ENCODE results near the gene CDC42SE2. TPM values are rescaled to one million over a fixed set of nuclear protein-coding genes. Genes with fewer than 3 reads are reported as not detected.

Gene CDC42SE2
- polyA plus RNA-seq, 4 donors: 36.0 to 60.3 (median 55.0) TPM

GRCh38 chr5:131381777-131382176, 117.9 kb downstream of the CDC42SE2 start:
- Histone ChIP-seq H3K4me3 (ENCODE audit: low read depth in 1 of 3, low read length in 3 of 3) (no peak overlapping the region), H3K27ac (ENCODE audit: low read depth in 1 of 3, low read length in 2 of 3) (peak overlapping the region in 1 of 3 donors; percentile 66), H3K4me1 (ENCODE audit: control insufficient read depth in 3 of 3, insufficient read depth in 2 of 3, low read depth in 1 of 3, low read length in 2 of 3) (peaks cover 0 to 14% (median 6%) of the 10 kb centered on the region in 3 donors), H3K27me3 (ENCODE audit: control insufficient read depth in 3 of 3, insufficient read depth in 3 of 3, low read length in 3 of 3) (no peaks in the 10 kb centered on the region), H3K9me3 (ENCODE audit: control insufficient read depth in 2 of 2, insufficient read depth in 1 of 2, low read depth in 1 of 2, low read length in 1 of 2) (no peaks in the 10 kb centered on the region), H3K36me3 (ENCODE audit: control insufficient read depth in 3 of 3, insufficient read depth in 2 of 3, low read depth in 1 of 3, low read length in 3 of 3) (peaks cover 0 to 5% (median 2%) of the 10 kb centered on the region in 3 donors)
- 29 to 52% (median 43%) methylated on average over 2 of the region's 2 CpGs for WGBS, 3 donors
- FAIRE-seq: no peak
- no peak for DNase-seq

- no peak overlapping the region for H3K4me3 ChIP-seq (ENCODE audit: low read depth in 1 of 3, low read length in 3 of 3)
- no peak for FAIRE-seq
- H3K27me3 ChIP-seq (ENCODE audit: control insufficient read depth in 3 of 3, insufficient read depth in 3 of 3, low read length in 3 of 3): no peaks in the 10 kb centered on the region
- 44 to 52% (median 47%) methylated on average over 3 of the region's 3 CpGs for WGBS, 3 donors
- peaks cover 0 to 14% (median 6%) of the 10 kb centered on the region in 3 donors for H3K4me1 ChIP-seq (ENCODE audit: control insufficient read depth in 3 of 3, insufficient read depth in 2 of 3, low read depth in 1 of 3, low read length in 2 of 3)
- peak overlapping the region in 2 of 3 donors; percentile 46 to 66 for H3K27ac ChIP-seq (ENCODE audit: low read depth in 1 of 3, low read length in 2 of 3)
- peaks cover 0 to 6% (median 5%) of the 10 kb centered on the region in 3 donors for H3K36me3 ChIP-seq (ENCODE audit: control insufficient read depth in 3 of 3, insufficient read depth in 2 of 3, low read depth in 1 of 3, low read length in 3 of 3)
- no peaks in the 10 kb centered on the region for H3K9me3 ChIP-seq (ENCODE audit: control insufficient read depth in 2 of 2, insufficient read depth in 1 of 2, low read depth in 1 of 2, low read length in 1 of 2)
- DNase-seq: peak; percentile 62 to 76
These were observed 118.8 kb downstream of the CDC42SE2 start for GRCh38 chr5:131382407-131383395.

- DNase-seq (no peak), FAIRE-seq (no peak)
- WGBS, 3 donors: 52 to 67% (median 57%) methylated on average over 6 of the region's 6 CpGs
- peaks cover 0 to 10% (median 5%) of the 10 kb centered on the region in 3 donors for H3K36me3 ChIP-seq (ENCODE audit: control insufficient read depth in 3 of 3, insufficient read depth in 2 of 3, low read depth in 1 of 3, low read length in 3 of 3)
- no peak overlapping the region for H3K27ac ChIP-seq (ENCODE audit: low read depth in 1 of 3, low read length in 2 of 3)
- H3K9me3 ChIP-seq (ENCODE audit: control insufficient read depth in 2 of 2, insufficient read depth in 1 of 2, low read depth in 1 of 2, low read length in 1 of 2): no peaks in the 10 kb centered on the region
- no peak overlapping the region for H3K4me3 ChIP-seq (ENCODE audit: low read depth in 1 of 3, low read length in 3 of 3)
- no peaks in the 10 kb centered on the region for H3K27me3 ChIP-seq (ENCODE audit: control insufficient read depth in 3 of 3, insufficient read depth in 3 of 3, low read length in 3 of 3)
- H3K4me1 ChIP-seq (ENCODE audit: control insufficient read depth in 3 of 3, insufficient read depth in 2 of 3, low read depth in 1 of 3, low read length in 2 of 3): peaks cover 0 to 6% (median 4%) of the 10 kb centered on the region in 3 donors
These were observed 120.3 kb downstream of the CDC42SE2 start for GRCh38 chr5:131384173-131384572.

GRCh38 chr5:131384616-131385214, 120.9 kb downstream of the CDC42SE2 start:
- DNase-seq (no peak), FAIRE-seq (no peak)
- Histone ChIP-seq H3K36me3 (ENCODE audit: control insufficient read depth in 3 of 3, insufficient read depth in 2 of 3, low read depth in 1 of 3, low read length in 3 of 3) (peaks cover 0 to 10% (median 7%) of the 10 kb centered on the region in 3 donors), H3K9me3 (ENCODE audit: control insufficient read depth in 2 of 2, insufficient read depth in 1 of 2, low read depth in 1 of 2, low read length in 1 of 2) (no peaks in the 10 kb centered on the region), H3K27ac (ENCODE audit: low read depth in 1 of 3, low read length in 2 of 3) (no peak overlapping the region), H3K4me3 (ENCODE audit: low read depth in 1 of 3, low read length in 3 of 3) (no peak overlapping the region), H3K27me3 (ENCODE audit: control insufficient read depth in 3 of 3, insufficient read depth in 3 of 3, low read length in 3 of 3) (no peaks in the 10 kb centered on the region), H3K4me1 (ENCODE audit: control insufficient read depth in 3 of 3, insufficient read depth in 2 of 3, low read depth in 1 of 3, low read length in 2 of 3) (peaks cover 0 to 5% (median 0%) of the 10 kb centered on the region in 3 donors)
- 95 to 98% (median 95%) methylated on average over 3 of the region's 3 CpGs for WGBS, 3 donors

DNA sequence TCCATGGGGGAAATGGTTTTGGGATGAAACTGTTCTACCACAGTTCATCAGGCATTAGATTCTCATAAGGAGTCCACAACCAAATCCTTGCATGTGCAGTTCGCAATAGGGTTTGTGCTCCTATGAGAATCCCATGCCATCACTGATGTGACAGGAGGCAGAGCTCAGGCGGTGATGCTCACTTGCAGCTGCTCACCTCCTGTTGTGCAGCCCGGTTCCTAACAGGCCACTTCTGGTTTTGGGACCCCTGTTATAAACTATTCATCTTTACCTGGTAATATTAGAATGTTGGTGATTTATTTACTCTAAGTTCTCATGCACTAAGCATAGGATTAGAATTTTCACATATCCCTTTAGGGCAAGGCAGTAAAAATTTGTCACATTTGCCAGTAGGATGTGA, 122.3 kb downstream of the CDC42SE2 start:
- DNase-seq: no peak
- H3K4me1 ChIP-seq (ENCODE audit: control insufficient read depth in 3 of 3, insufficient read depth in 2 of 3, low read depth in 1 of 3, low read length in 2 of 3): peaks cover 0 to 2% (median 0%) of the 10 kb centered on the region in 3 donors
- peaks cover 0 to 16% (median 7%) of the 10 kb centered on the region in 3 donors for H3K36me3 ChIP-seq (ENCODE audit: control insufficient read depth in 3 of 3, insufficient read depth in 2 of 3, low read depth in 1 of 3, low read length in 3 of 3)
- FAIRE-seq: no peak
- no peaks in the 10 kb centered on the region for H3K9me3 ChIP-seq (ENCODE audit: control insufficient read depth in 2 of 2, insufficient read depth in 1 of 2, low read depth in 1 of 2, low read length in 1 of 2)
- H3K4me3 ChIP-seq (ENCODE audit: low read depth in 1 of 3, low read length in 3 of 3): no peak overlapping the region
- H3K27me3 ChIP-seq (ENCODE audit: control insufficient read depth in 3 of 3, insufficient read depth in 3 of 3, low read length in 3 of 3): no peaks in the 10 kb centered on the region
- H3K27ac ChIP-seq (ENCODE audit: low read depth in 1 of 3, low read length in 2 of 3): peak overlapping the region in 1 of 3 donors; percentile 45
- 96 to 99% (median 98%) methylated on average over 3 of the region's 3 CpGs for WGBS, 3 donors

DNA sequence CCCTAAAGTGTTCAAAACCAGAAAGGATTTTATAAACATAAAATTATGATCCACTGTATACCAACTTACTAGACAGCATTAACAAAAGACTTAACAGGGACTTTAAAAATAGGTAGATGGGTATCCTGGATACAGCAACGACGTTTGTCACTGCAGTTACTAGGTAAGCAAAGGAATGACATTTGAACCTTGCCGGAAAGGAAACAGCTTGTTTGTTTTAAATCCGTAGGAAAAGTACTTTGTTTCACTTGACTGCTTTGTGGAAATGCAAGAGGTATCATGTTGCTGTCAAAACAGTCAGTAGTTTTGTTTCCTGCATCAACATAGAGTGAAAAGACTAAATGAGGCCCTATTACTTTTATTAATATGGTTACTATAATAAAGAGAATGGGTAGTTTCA, 122.9 kb downstream of the CDC42SE2 start:
- FAIRE-seq (no peak), DNase-seq (peak in 1 of 2 donors; percentile 19)
- 43 to 48% (median 43%) methylated on average over 4 of the region's 4 CpGs for WGBS, 3 donors
- Histone ChIP-seq H3K27ac (ENCODE audit: low read depth in 1 of 3, low read length in 2 of 3) (no peak overlapping the region), H3K9me3 (ENCODE audit: control insufficient read depth in 2 of 2, insufficient read depth in 1 of 2, low read depth in 1 of 2, low read length in 1 of 2) (no peaks in the 10 kb centered on the region), H3K4me3 (ENCODE audit: low read depth in 1 of 3, low read length in 3 of 3) (no peak overlapping the region), H3K4me1 (ENCODE audit: control insufficient read depth in 3 of 3, insufficient read depth in 2 of 3, low read depth in 1 of 3, low read length in 2 of 3) (peaks cover 0 to 2% (median 0%) of the 10 kb centered on the region in 3 donors), H3K27me3 (ENCODE audit: control insufficient read depth in 3 of 3, insufficient read depth in 3 of 3, low read length in 3 of 3) (no peaks in the 10 kb centered on the region), H3K36me3 (ENCODE audit: control insufficient read depth in 3 of 3, insufficient read depth in 2 of 3, low read depth in 1 of 3, low read length in 3 of 3) (peaks cover 0 to 20% (median 7%) of the 10 kb centered on the region in 3 donors)

DNA sequence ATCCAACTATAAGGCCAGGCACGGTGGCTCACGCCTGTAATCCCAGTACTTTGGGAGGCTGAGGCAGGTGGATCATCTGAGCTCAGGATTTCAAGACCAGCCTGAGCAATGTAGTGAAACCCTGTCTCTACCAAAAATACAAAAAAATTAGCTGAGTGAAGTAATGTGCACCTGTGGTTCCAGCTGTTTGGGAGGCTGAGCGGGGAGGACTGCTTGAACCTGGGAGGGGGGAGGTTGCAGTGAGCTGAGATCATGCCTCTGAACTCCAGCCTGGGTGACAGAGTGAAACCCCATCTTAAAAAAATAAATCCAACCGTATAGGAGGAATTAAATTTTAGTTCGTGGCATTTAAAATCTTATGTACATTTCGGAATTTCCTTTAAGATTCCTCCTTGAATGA, 123.4 kb downstream of the CDC42SE2 start:
- WGBS, 3 donors: 92 to 95% (median 93%) methylated on average over 6 of the region's 6 CpGs
- Histone ChIP-seq H3K36me3 (ENCODE audit: control insufficient read depth in 3 of 3, insufficient read depth in 2 of 3, low read depth in 1 of 3, low read length in 3 of 3) (peaks cover 0 to 20% (median 8%) of the 10 kb centered on the region in 3 donors), H3K27ac (ENCODE audit: low read depth in 1 of 3, low read length in 2 of 3) (peak overlapping the region in 1 of 3 donors; percentile 8), H3K4me3 (ENCODE audit: low read depth in 1 of 3, low read length in 3 of 3) (no peak overlapping the region), H3K4me1 (ENCODE audit: control insufficient read depth in 3 of 3, insufficient read depth in 2 of 3, low read depth in 1 of 3, low read length in 2 of 3) (peaks cover 0 to 2% (median 0%) of the 10 kb centered on the region in 3 donors), H3K27me3 (ENCODE audit: control insufficient read depth in 3 of 3, insufficient read depth in 3 of 3, low read length in 3 of 3) (no peaks in the 10 kb centered on the region), H3K9me3 (ENCODE audit: control insufficient read depth in 2 of 2, insufficient read depth in 1 of 2, low read depth in 1 of 2, low read length in 1 of 2) (no peaks in the 10 kb centered on the region)
- DNase-seq: no peak
- FAIRE-seq: no peak

GRCh38 chr5:131389096-131389868, 125.4 kb downstream of the CDC42SE2 start:
- DNase-seq (no peak), FAIRE-seq (no peak)
- no peaks in the 10 kb centered on the region for H3K27me3 ChIP-seq (ENCODE audit: control insufficient read depth in 3 of 3, insufficient read depth in 3 of 3, low read length in 3 of 3)
- H3K27ac ChIP-seq (ENCODE audit: low read depth in 1 of 3, low read length in 2 of 3): no peak overlapping the region
- peaks cover 0 to 20% (median 9%) of the 10 kb centered on the region in 3 donors for H3K36me3 ChIP-seq (ENCODE audit: control insufficient read depth in 3 of 3, insufficient read depth in 2 of 3, low read depth in 1 of 3, low read length in 3 of 3)
- no peaks in the 10 kb centered on the region for H3K9me3 ChIP-seq (ENCODE audit: control insufficient read depth in 2 of 2, insufficient read depth in 1 of 2, low read depth in 1 of 2, low read length in 1 of 2)
- no peak overlapping the region for H3K4me3 ChIP-seq (ENCODE audit: low read depth in 1 of 3, low read length in 3 of 3)
- WGBS, 3 donors: 75 to 80% (median 75%) methylated on average over 4 of the region's 4 CpGs
- H3K4me1 ChIP-seq (ENCODE audit: control insufficient read depth in 3 of 3, insufficient read depth in 2 of 3, low read depth in 1 of 3, low read length in 2 of 3): no peaks in the 10 kb centered on the region

All from small intestine (tissue), 7 donors.